HG03139 (cell line): ENCODE results near the gene OR9A2.

ENCODE experiments used
- ATAC-seq: cut with Tn5 transposase; IDR thresholded peaks from one replicate; pipeline ENCODE4 v1.9.1; 2021; ENCODE audit not compliant: unreplicated experiment

The OR9A2 gene

GRCh38 chr7:143027032-143027431 lies at the start of gene OR9A2:
Gene OR9A2, minus strand, starts transcription at chr7:143027132. Its CDS starts 0 bp downstream, at chr7:143027132.
- no peak for ATAC-seq

GRCh38 chr7:143074141-143074540 lies 47.2 kb upstream of the OR9A2 start:
- ATAC-seq, result no peak

GRCh38 chr7:143073556-143073955 lies 46.6 kb upstream of the OR9A2 start:
- no peak for ATAC-seq

GRCh38 chr7:143069912-143070500 lies 43.1 kb upstream of the OR9A2 start:
- ATAC-seq, result no peak

GRCh38 chr7:143068446-143068845 lies 41.5 kb upstream of the OR9A2 start:
- ATAC-seq, result no peak

- no peak for ATAC-seq
These were observed 36.8 kb upstream of the OR9A2 start for GRCh38 chr7:143063741-143064140.

- no peak for ATAC-seq
These were observed 28.8 kb upstream of the OR9A2 start for GRCh38 chr7:143055754-143056153.

GRCh38 chr7:143054621-143055020 lies 27.7 kb upstream of the OR9A2 start:
- ATAC-seq, result no peak

- ATAC-seq, result no peak
These were observed 25.1 kb upstream of the OR9A2 start, which contains the start of gene OR6V1 for GRCh38 chr7:143052041-143052440. Gene OR6V1, plus strand, starts transcription at chr7:143052341. Its CDS starts 0 bp downstream, at chr7:143052341.

- ATAC-seq, result no peak
These were observed 24.0 kb upstream of the OR9A2 start for GRCh38 chr7:143050931-143051330.

- ATAC-seq, result no peak
These were observed 22.4 kb upstream of the OR9A2 start for GRCh38 chr7:143049362-143049761.

- ATAC-seq, result no peak
These were observed 21.9 kb upstream of the OR9A2 start for GRCh38 chr7:143048827-143049226.

- ATAC-seq, result no peak
These were observed 20.4 kb upstream of the OR9A2 start for GRCh38 chr7:143047326-143047725.

- no peak for ATAC-seq
These were observed 19.5 kb upstream of the OR9A2 start for GRCh38 chr7:143046426-143046851.

- ATAC-seq, result no peak
These were observed 16.5 kb upstream of the OR9A2 start for GRCh38 chr7:143043391-143043790.

GRCh38 chr7:143042790-143043271 lies 15.9 kb upstream of the OR9A2 start:
- no peak for ATAC-seq

- ATAC-seq, result no peak
These were observed 15.3 kb upstream of the OR9A2 start for GRCh38 chr7:143042159-143042789.

- ATAC-seq, result no peak
These were observed 14.4 kb upstream of the OR9A2 start for GRCh38 chr7:143041346-143041745.

GRCh38 chr7:143040209-143040715 lies 13.3 kb upstream of the OR9A2 start:
- ATAC-seq, result no peak

GRCh38 chr7:143038635-143039034 lies 11.7 kb upstream of the OR9A2 start:
- no peak for ATAC-seq

- ATAC-seq, result no peak
These were observed 751 bp upstream of the OR9A2 start for GRCh38 chr7:143027683-143028082.

- ATAC-seq, result no peak
These were observed 1.6 kb downstream of the OR9A2 start for GRCh38 chr7:143025371-143025770.
